HL-60 (cell line): ENCODE results near the gene NUBPL.

ENCODE experiments used
- CTCF ChIP-seq: IDR thresholded peaks from one replicate; pipeline ENCODE4 v1.5.1; 2011; ENCODE audit warnings: low read length, control low read depth, inconsistent platforms; ENCODE audit not compliant: insufficient read depth
- GABPA ChIP-seq: IDR thresholded peaks from 2 replicates; pipeline ENCODE4 v1.6.1; 2012; ENCODE audit warnings: low read depth
- POLR2AphosphoS5 ChIP-seq: IDR thresholded peaks from 2 replicates; pipeline ENCODE4 v1.6.1; 2012; ENCODE audit warnings: low read depth
- REST ChIP-seq: IDR thresholded peaks from 2 replicates; pipeline ENCODE4 v1.6.1; 2012; ENCODE audit warnings: low read depth; ENCODE audit not compliant: insufficient replicate concordance

GRCh38 chr14:31687726-31688125 is 126.5 kb downstream of the NUBPL start:
- TF ChIP-seq CTCF (no peak), POLR2AphosphoS5 (no peak), GABPA (no peak), REST (no peak)
